Osteocyte (in vitro differentiated cells): ENCODE results near the gene ROR1. TPM values are rescaled to one million over a fixed set of nuclear protein-coding genes. Genes with fewer than 3 reads are reported as not detected.

Experiments
- DNase-seq: peaks from one replicate; pipeline ENCODE4 v3.0.0; 2021; ENCODE audit warnings: mixed read lengths; ENCODE audit not compliant: unreplicated experiment; ENCODE audit errors: extremely low spot score
- H3K27ac Mint-ChIP-seq: one replicate; pipeline ENCODE4 v1.8.0; 2021; ENCODE audit warnings: mild to moderate bottlenecking, mixed read lengths; ENCODE audit not compliant: unreplicated experiment
- H3K27me3 Mint-ChIP-seq: one replicate; pipeline ENCODE4 v1.8.0; 2021; ENCODE audit warnings: mixed read lengths; ENCODE audit not compliant: unreplicated experiment
- H3K36me3 Mint-ChIP-seq: one replicate; pipeline ENCODE4 v1.8.0; 2021; ENCODE audit warnings: mixed read lengths; ENCODE audit not compliant: unreplicated experiment
- H3K4me1 Mint-ChIP-seq: one replicate; pipeline ENCODE4 v1.8.0; 2021; ENCODE audit warnings: mixed read lengths; ENCODE audit not compliant: unreplicated experiment
- H3K4me3 Mint-ChIP-seq: one replicate; pipeline ENCODE4 v1.8.0; 2021; ENCODE audit warnings: mild to moderate bottlenecking, moderate library complexity, mixed read lengths; ENCODE audit not compliant: unreplicated experiment
- H3K9me3 Mint-ChIP-seq: one replicate; pipeline ENCODE4 v1.8.0; 2021; ENCODE audit warnings: mixed read lengths; ENCODE audit not compliant: unreplicated experiment
- total RNA-seq: library from RNA; stranded (reverse); gene quantifications from 2 replicates; pipeline ENCODE4 v1.2.1, GENCODE V29; 2021
- TF ChIP-seq, protein P1 (sequence below): fragments of 200-600 bp; sonication (generic); IDR thresholded peaks from 2 replicates; pipeline ENCODE4 v1.5.0; 2021; ENCODE audit warnings: antibody characterized with exemption, mild to moderate bottlenecking, moderate library complexity

The ROR1 gene
- total RNA-seq, 1 donor from 2014 or later, result 20.6 TPM

DNA sequence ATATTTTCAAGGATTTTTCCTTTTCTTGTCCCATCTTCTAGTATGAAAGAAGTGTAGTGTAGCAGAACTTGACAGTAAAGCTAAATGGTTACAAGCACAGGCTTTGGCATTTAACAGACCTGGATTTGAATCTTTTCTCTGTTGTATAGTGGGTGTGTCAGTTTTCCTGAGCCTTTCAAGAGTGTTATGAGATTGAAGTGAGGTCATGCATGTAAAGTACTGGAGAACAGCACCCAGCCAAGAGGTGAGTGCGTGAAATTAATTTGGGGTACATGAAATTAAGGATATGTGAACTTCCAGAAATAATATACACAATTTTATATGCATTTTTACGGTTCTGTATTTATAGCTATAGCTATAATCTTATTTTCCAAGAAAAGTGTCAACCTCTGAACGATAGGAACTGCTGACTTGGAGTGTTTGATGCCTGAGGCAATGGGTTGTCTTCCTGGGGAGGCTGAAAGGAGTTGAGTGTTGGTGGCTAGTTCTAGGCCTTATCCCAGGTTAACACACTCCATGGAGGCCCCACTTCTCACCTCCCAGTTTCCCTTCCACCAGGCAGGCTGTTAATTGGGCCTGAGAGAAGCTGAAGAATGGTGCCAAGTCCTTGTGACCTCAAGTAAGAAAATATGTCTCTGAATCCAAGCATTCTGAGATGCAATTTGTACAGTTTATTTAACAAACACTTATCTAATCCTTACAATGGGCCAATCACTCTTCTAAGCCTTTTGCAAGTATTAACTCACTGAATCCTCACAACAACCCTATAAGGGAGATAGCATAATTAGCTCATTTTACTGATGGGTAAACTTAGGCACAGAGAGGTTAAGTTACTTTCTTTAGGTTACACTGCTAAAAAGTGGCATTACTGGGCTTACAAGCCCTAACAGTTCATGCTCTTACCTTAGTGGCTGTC is 4.4 kb downstream of the ROR1 start:
- Mint-ChIP-seq H3K9me3 (no peaks in the 10 kb centered on the region), H3K4me1 (peaks cover 53% of the 10 kb centered on the region), H3K27ac (no peak overlapping the region), H3K4me3 (no peak overlapping the region), H3K27me3 (no peaks in the 10 kb centered on the region), H3K36me3 (no peaks in the 10 kb centered on the region)
- TF ChIP-seq, protein P1, sequence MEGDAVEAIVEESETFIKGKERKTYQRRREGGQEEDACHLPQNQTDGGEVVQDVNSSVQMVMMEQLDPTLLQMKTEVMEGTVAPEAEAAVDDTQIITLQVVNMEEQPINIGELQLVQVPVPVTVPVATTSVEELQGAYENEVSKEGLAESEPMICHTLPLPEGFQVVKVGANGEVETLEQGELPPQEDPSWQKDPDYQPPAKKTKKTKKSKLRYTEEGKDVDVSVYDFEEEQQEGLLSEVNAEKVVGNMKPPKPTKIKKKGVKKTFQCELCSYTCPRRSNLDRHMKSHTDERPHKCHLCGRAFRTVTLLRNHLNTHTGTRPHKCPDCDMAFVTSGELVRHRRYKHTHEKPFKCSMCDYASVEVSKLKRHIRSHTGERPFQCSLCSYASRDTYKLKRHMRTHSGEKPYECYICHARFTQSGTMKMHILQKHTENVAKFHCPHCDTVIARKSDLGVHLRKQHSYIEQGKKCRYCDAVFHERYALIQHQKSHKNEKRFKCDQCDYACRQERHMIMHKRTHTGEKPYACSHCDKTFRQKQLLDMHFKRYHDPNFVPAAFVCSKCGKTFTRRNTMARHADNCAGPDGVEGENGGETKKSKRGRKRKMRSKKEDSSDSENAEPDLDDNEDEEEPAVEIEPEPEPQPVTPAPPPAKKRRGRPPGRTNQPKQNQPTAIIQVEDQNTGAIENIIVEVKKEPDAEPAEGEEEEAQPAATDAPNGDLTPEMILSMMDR, result no peak
- no peak for DNase-seq

DNA sequence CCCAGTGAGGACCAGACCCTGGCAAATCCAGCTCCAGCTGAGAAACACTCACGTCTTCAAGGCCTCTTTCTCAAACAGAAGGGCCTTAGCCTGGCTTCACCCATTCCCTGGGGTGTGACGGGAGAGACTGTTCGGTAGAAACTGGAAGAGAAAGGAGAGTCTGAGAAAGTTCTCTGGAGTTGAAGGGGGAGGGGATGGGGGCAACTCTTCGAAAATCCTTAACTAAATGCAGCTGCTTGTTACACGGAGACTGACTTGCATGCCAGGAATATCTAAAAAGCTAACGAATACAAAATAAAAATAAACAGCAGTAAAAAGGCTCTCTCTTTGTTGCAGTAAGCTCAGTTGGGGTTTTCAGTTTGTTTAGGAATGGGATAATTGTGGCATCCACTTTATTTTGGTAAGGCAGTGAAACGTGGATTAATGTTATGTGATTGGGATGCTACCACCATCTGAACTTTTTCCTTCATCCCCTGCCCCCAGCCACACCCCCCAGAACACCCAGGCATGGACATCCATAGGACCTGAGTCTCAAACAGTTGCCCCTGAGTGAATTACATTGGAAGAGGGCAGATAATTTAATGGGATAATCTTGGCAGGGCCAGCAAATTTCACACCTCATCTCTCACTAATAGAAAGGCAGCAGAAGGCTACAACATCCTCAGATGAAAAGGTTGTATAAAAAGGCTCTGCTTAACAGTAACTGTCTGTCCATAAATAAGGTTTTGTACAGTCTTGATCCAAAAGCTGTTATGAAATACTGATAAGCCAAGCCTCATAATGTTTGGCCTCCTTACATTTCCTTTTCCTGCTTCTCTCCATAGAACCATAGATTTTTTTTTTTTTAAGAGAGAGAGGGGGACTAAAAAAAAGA is 5.8 kb downstream of the ROR1 start:
- no peaks in the 10 kb centered on the region for H3K27me3 Mint-ChIP-seq
- TF ChIP-seq, protein P1, result no peak
- H3K27ac Mint-ChIP-seq, result peak overlapping the region; percentile 82
- no peaks in the 10 kb centered on the region for H3K9me3 Mint-ChIP-seq
- peak overlapping the region; percentile 38 for H3K4me3 Mint-ChIP-seq
- H3K4me1 Mint-ChIP-seq, result peaks cover 48% of the 10 kb centered on the region
- no peak for DNase-seq
- H3K36me3 Mint-ChIP-seq, result no peaks in the 10 kb centered on the region

DNA sequence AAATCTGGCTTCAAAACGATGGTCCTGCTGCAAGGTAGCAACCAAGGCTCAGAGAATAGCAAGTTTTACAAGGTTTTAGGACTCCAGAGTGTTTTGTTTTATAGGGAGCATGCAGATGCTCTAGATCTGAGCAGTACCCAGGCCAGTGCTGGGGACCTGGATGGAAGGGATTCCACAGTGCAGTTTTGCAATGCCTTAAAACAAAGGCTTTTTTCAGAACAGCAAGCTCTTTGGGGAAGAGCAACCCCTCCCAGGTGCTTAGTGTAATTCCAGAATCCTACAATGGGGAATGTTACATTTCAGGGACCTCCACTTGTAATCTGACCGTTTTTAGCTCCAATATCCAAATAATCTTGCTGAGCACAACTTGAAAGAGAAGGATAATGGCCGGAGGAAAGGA is 6.7 kb downstream of the ROR1 start:
- no peak overlapping the region for H3K27ac Mint-ChIP-seq
- H3K36me3 Mint-ChIP-seq, result no peaks in the 10 kb centered on the region
- TF ChIP-seq, protein P1, result no peak
- no peaks in the 10 kb centered on the region for H3K9me3 Mint-ChIP-seq
- no peak overlapping the region for H3K4me3 Mint-ChIP-seq
- H3K27me3 Mint-ChIP-seq, result no peaks in the 10 kb centered on the region
- DNase-seq, result no peak
- H3K4me1 Mint-ChIP-seq, result peaks cover 44% of the 10 kb centered on the region

DNA sequence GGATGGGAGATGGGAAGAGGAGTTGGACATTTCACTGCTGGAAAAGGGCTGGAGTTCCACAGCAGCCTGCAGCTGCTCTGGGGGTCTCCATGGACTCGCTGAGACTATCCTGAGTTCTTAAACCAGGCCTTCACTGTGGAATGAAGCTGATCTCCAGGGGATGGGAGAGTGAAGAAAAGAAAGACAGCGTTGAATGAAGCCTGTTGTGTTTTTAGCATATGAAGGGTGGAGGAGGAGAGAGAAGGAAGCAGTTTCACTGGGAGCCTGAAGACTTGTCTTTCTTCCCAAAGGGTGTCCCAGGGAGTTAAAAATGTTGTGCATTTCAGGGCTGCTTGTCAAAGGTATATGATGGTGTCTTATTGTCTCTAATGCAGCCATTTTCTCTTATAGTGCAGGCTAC is 9.2 kb downstream of the ROR1 start:
- H3K4me1 Mint-ChIP-seq, result peaks cover 32% of the 10 kb centered on the region
- no peaks in the 10 kb centered on the region for H3K27me3 Mint-ChIP-seq
- TF ChIP-seq, protein P1, result no peak
- no peaks in the 10 kb centered on the region for H3K36me3 Mint-ChIP-seq
- no peak for DNase-seq
- no peak overlapping the region for H3K4me3 Mint-ChIP-seq
- no peak overlapping the region for H3K27ac Mint-ChIP-seq
- no peaks in the 10 kb centered on the region for H3K9me3 Mint-ChIP-seq

DNA sequence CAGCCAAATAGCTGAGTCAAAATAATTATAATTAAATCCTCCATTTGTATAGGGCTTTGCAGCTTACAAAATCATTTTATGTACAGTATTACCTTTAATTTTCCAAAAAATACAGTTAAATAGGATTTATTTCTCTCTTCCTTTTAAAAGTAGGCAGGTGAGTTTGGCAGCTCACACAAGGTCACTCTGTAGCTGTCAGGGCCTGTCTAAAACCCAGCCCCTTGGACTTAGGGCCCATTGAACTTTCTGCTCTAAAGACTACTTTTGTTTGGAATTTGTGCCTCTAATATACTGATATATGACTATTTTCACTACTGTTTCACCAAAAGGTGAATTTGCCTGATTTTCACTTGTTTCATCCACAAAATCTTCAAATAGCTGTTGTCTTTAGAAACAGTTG is 10.3 kb downstream of the ROR1 start:
- TF ChIP-seq, protein P1, result no peak
- Mint-ChIP-seq H3K27me3 (no peaks in the 10 kb centered on the region), H3K27ac (no peak overlapping the region), H3K36me3 (no peaks in the 10 kb centered on the region), H3K4me3 (no peak overlapping the region), H3K9me3 (no peaks in the 10 kb centered on the region), H3K4me1 (peaks cover 25% of the 10 kb centered on the region)
- DNase-seq, result no peak
